C4-2B (cell line): ENCODE data around the gene NEGR1.

ENCODE experiments used
- ZFX ChIP-seq: fragments of 450-650 bp; IDR thresholded peaks from 2 replicates; pipeline ENCODE4 v1.6.1; 2017
- TF ChIP-seq, protein P1 (sequence below): fragments of 450-650 bp; conservative IDR thresholded peaks from 2 replicates; pipeline ENCODE4 v1.5.1; 2017; ENCODE audit warnings: mild to moderate bottlenecking

DNA sequence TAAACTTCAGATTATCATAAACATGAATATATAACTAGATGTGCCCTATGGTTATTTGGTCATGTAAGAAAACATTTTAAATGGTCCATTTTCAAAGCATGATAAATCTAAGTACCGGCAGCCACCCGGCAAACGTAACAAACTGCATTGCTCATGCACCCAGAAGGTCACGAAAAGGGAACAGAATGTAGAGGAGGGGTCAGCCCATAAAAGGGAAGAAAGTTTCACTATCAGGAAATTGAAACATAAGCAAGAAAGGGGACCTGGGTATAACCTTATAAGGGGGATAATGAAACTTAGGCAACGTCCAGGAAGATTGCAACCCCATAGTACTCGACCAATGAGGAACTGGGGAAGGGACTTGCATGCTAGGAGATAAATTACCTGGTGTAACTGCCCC lies 780.3 kb downstream of the NEGR1 start:
- TF ChIP-seq, protein P1, sequence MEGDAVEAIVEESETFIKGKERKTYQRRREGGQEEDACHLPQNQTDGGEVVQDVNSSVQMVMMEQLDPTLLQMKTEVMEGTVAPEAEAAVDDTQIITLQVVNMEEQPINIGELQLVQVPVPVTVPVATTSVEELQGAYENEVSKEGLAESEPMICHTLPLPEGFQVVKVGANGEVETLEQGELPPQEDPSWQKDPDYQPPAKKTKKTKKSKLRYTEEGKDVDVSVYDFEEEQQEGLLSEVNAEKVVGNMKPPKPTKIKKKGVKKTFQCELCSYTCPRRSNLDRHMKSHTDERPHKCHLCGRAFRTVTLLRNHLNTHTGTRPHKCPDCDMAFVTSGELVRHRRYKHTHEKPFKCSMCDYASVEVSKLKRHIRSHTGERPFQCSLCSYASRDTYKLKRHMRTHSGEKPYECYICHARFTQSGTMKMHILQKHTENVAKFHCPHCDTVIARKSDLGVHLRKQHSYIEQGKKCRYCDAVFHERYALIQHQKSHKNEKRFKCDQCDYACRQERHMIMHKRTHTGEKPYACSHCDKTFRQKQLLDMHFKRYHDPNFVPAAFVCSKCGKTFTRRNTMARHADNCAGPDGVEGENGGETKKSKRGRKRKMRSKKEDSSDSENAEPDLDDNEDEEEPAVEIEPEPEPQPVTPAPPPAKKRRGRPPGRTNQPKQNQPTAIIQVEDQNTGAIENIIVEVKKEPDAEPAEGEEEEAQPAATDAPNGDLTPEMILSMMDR: no peak
- TF ChIP-seq ZFX: no peak
